ENCODE data around the gene CLMN. TPM values are rescaled to one million over a fixed set of nuclear protein-coding genes. Genes with fewer than 3 reads are reported as not detected.

CLMN gene
- total and polyA plus RNA-seq, 9 of the 15 experiments (the other 6 are each of a cell fraction or from before 2014, with no cell fraction given): 0.01 to 0.18 (median 0.07) TPM; not detected in 4

DNA sequence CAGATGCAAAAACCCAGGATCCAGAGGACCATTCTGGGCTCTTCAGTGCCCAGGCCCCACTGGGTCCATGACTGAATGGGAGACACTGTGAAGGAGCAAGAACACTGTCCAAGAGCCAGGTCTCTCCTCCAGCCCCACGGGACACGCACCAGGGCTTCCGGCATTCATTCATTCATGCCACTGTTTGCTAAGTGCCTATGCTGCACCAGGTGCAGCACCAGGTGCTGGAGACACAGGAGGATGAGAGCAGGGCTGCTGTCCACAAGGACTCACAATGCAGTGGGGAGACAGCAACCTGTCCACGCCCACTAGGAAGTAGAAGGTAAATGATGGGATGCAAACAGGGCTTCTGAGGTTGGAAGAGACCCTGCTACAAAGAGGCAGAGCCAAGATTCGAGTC lies 20.4 kb downstream of the CLMN start:
- ATAC-seq (no peak), FAIRE-seq (no peak), DNase-seq (ENCODE audit: extremely low read depth in 1 of 4, low spot score in 3 of 4) (no peak)
- H3K9me3 ChIP-seq (replicated peaks; ENCODE audit: control insufficient read depth, insufficient read depth, low read depth, low read length): no peaks in the 10 kb centered on the region
- no peaks in the 10 kb centered on the region for H3K9me1 ChIP-seq (ENCODE audit: control insufficient read depth, insufficient read depth, low read length)
- H3K9ac ChIP-seq (ENCODE audit: insufficient read depth in 1 of 2, low read depth in 2 of 2, low read length in 2 of 2): no peak overlapping the region
- peaks cover 0 to 20% of the 10 kb centered on the region in 2 experiments; a peak in 1 of 5 replicates for H3K27me3 ChIP-seq (ENCODE audit: control insufficient read depth in 2 of 2, insufficient read depth in 2 of 2, low read length in 2 of 2)
- BruUV-seq (replicated peaks): no TSS peak
- H3K4me1 ChIP-seq (replicated peaks in 1 of 2; ENCODE audit: control insufficient read depth in 2 of 2, insufficient read depth in 2 of 2, low read length in 2 of 2): no peaks in the 10 kb centered on the region
- H3K4me2 ChIP-seq (ENCODE audit: insufficient read depth, low read length): no peak overlapping the region
- intact Hi-C loops (cut with micrococcal nuclease) (no loop called here), in situ Hi-C loops (cut with MboI) (no loop called here)
- H3K27ac ChIP-seq (ENCODE audit: extremely low read depth, low read depth, low read length): no peak overlapping the region
- no peak overlapping the region for H2AFZ ChIP-seq (ENCODE audit: low read depth, low read length)
- H3K4me3 ChIP-seq: no peak overlapping the region
- no peaks in the 10 kb centered on the region for H3K36me3 ChIP-seq (ENCODE audit: control insufficient read depth, insufficient read depth, low read length)
- H3K79me2 ChIP-seq (ENCODE audit: control insufficient read depth, insufficient read depth, low read length): no peaks in the 10 kb centered on the region
- ChIA-PET POLR2A (no interaction called here), CTCF (ENCODE audit: low intra/inter-chr PET ratio) (no interaction called here)
- TF ChIP-seq, protein P1, sequence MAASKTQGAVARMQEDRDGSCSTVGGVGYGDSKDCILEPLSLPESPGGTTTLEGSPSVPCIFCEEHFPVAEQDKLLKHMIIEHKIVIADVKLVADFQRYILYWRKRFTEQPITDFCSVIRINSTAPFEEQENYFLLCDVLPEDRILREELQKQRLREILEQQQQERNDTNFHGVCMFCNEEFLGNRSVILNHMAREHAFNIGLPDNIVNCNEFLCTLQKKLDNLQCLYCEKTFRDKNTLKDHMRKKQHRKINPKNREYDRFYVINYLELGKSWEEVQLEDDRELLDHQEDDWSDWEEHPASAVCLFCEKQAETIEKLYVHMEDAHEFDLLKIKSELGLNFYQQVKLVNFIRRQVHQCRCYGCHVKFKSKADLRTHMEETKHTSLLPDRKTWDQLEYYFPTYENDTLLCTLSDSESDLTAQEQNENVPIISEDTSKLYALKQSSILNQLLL (CRISPR knock-in tag; IDR thresholded peaks at IDR 0.05; ENCODE audit: borderline replicate concordance): no peak
- TF ChIP-seq CREB5 (CRISPR knock-in tag; IDR thresholded peaks at IDR 0.05) (no peak), ZBTB8A (IDR thresholded peaks at IDR 0.05; ENCODE audit: partially characterized antibody) (no peak), ZNF282 (CRISPR knock-in tag; IDR thresholded peaks at IDR 0.05) (no peak), SOX6 (IDR thresholded peaks at IDR 0.05) (no peak), ZNF347 (CRISPR knock-in tag; IDR thresholded peaks at IDR 0.05; ENCODE audit: low read depth) (no peak), RFX5 (IDR thresholded peaks at IDR 0.05; ENCODE audit: low read depth, low read length) (no peak)
- TF ChIP-seq, protein P2, sequence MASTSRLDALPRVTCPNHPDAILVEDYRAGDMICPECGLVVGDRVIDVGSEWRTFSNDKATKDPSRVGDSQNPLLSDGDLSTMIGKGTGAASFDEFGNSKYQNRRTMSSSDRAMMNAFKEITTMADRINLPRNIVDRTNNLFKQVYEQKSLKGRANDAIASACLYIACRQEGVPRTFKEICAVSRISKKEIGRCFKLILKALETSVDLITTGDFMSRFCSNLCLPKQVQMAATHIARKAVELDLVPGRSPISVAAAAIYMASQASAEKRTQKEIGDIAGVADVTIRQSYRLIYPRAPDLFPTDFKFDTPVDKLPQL (IDR thresholded peaks at IDR 0.05; ENCODE audit: extremely low read depth, insufficient read length): no peak
- no peaks in the 10 kb centered on the region for H4K20me1 ChIP-seq (replicated peaks; ENCODE audit: control insufficient read depth, insufficient read depth, low read length)
- 2% methylated on average over 5 of the region's 5 CpGs for WGBS (ENCODE audit: insufficient coverage, low coverage, missing lambda C conversion rate)

Measured in K562 (cell line).